ENCODE results near the gene SLC22A1.
"Not testable (repeated sequence)": the region's sequence is repeated elsewhere in the genome, so short reads cannot be mapped to it uniquely, and the experiment has no call there.

SLC22A1 gene

GRCh38 chr6:160140493-160140892 is 18.9 kb downstream of the SLC22A1 start:
- not testable (repeated sequence) for DNase-seq

- DNase-seq: no peak
Observed at GRCh38 chr6:160141001-160141726, 19.5 kb downstream of the SLC22A1 start.

- no peak for DNase-seq
Observed at GRCh38 chr6:160142115-160142715, 20.6 kb downstream of the SLC22A1 start.

- DNase-seq: no peak
Observed at GRCh38 chr6:160146454-160147145, 25.0 kb downstream of the SLC22A1 start.

GRCh38 chr6:160147146-160147536 is 25.5 kb downstream of the SLC22A1 start:
- DNase-seq: no peak

GRCh38 chr6:160154471-160154870 is 32.9 kb downstream of the SLC22A1 start:
- DNase-seq: no peak

GRCh38 chr6:160156842-160157241 is 35.2 kb downstream of the SLC22A1 start:
- no peak for DNase-seq

GRCh38 chr6:160160450-160160849 is 38.8 kb downstream of the SLC22A1 start:
- no peak for DNase-seq

GRCh38 chr6:160160929-160161646 is 39.5 kb downstream of the SLC22A1 start:
- DNase-seq: no peak

GRCh38 chr6:160161647-160161986 is 40.0 kb downstream of the SLC22A1 start:
- no peak for DNase-seq

GRCh38 chr6:160162030-160162566 is 40.5 kb downstream of the SLC22A1 start:
- no peak for DNase-seq

GRCh38 chr6:160163425-160163824 is 41.8 kb downstream of the SLC22A1 start:
- no peak for DNase-seq

- no peak for DNase-seq
Observed at GRCh38 chr6:160163912-160164311, 42.3 kb downstream of the SLC22A1 start.

GRCh38 chr6:160165928-160166327 is 44.3 kb downstream of the SLC22A1 start:
- not testable (repeated sequence) for DNase-seq

GRCh38 chr6:160167604-160168399 is 46.2 kb downstream of the SLC22A1 start:
- DNase-seq: no peak

- no peak for DNase-seq
Observed at GRCh38 chr6:160170018-160170680, 48.5 kb downstream of the SLC22A1 start.

- no peak for DNase-seq
Observed at GRCh38 chr6:160172704-160173103, 51.1 kb downstream of the SLC22A1 start.

GRCh38 chr6:160173806-160174527 is 52.4 kb downstream of the SLC22A1 start:
- DNase-seq: no peak

- DNase-seq: no peak
Observed at GRCh38 chr6:160174681-160175080, 53.1 kb downstream of the SLC22A1 start.

GRCh38 chr6:160177220-160177619 is 55.6 kb downstream of the SLC22A1 start:
- DNase-seq: no peak

- DNase-seq: no peak
Observed at GRCh38 chr6:160178271-160178670, 56.7 kb downstream of the SLC22A1 start.

Data from activated CD4-positive, alpha-beta T cell treated with anti-CD3 and anti-CD28 coated beads, Interleukin-2, amount 50 U/mL, for 48 hours (primary cell).